Measurements from ENCODE around the gene TRAIP.

GRCh38 chr3:49799105-49799504 is 57.3 kb downstream of the TRAIP start:
- no peak for TF ChIP-seq CTCF (IDR thresholded peaks at IDR 0.05)
- no peak for TF ChIP-seq EP300 (IDR thresholded peaks at IDR 0.05)

Data from tibial nerve (tissue), 4 donors.